ENCODE measurements around the gene RET. TPM values are rescaled to one million over a fixed set of nuclear protein-coding genes. Genes with fewer than 3 reads are reported as not detected.

The RET gene
- total RNA-seq, 1 experiment from 2014 or later = 21.4 TPM

DNA sequence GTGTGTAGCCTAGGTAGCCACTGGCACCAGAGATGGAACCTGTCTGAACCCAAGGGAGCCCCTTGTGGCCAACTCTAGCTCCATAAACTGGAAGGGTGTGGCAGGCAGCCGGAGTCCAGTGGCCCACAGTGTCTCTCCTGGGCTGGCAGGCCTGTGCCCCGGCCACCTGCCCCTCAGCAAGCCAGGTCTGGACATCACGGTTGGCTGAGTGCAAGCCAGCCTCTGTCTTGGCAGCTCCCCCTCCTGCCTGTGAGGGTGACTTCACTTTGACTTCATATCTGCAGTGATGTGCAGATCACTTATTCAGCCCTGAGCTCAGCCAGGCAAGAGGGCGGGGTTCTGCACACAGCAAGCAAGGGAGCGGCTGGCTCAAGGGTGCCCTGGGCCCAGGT, 1.3 kb upstream of the RET start:
- Mint-ChIP-seq H3K27ac (no peak overlapping the region), H3K4me1 (peaks cover 10% of the 10 kb centered on the region), H3K27me3 (ENCODE audit: low read depth) (peaks cover 35% of the 10 kb centered on the region), H3K4me3 (peak overlapping the region; percentile 64), H3K9me3 (no peaks in the 10 kb centered on the region), H3K36me3 (no peaks in the 10 kb centered on the region)
- ATAC-seq (peak; percentile 8), DNase-seq (ENCODE audit: low spot score) (peak; percentile 46)
- no peak for TF ChIP-seq FOXJ3 (CRISPR knock-in tag; IDR thresholded peaks at IDR 0.05; ENCODE audit: borderline replicate concordance)
- no peak for TF ChIP-seq NFE2L1 (CRISPR knock-in tag; IDR thresholded peaks at IDR 0.05)
- no peak for TF ChIP-seq ZNF416 (CRISPR knock-in tag; IDR thresholded peaks at IDR 0.05)
- TF ChIP-seq, protein P1, sequence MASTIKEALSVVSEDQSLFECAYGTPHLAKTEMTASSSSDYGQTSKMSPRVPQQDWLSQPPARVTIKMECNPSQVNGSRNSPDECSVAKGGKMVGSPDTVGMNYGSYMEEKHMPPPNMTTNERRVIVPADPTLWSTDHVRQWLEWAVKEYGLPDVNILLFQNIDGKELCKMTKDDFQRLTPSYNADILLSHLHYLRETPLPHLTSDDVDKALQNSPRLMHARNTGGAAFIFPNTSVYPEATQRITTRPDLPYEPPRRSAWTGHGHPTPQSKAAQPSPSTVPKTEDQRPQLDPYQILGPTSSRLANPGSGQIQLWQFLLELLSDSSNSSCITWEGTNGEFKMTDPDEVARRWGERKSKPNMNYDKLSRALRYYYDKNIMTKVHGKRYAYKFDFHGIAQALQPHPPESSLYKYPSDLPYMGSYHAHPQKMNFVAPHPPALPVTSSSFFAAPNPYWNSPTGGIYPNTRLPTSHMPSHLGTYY (CRISPR knock-in tag; IDR thresholded peaks at IDR 0.05) = no peak
- TF ChIP-seq, protein P2, sequence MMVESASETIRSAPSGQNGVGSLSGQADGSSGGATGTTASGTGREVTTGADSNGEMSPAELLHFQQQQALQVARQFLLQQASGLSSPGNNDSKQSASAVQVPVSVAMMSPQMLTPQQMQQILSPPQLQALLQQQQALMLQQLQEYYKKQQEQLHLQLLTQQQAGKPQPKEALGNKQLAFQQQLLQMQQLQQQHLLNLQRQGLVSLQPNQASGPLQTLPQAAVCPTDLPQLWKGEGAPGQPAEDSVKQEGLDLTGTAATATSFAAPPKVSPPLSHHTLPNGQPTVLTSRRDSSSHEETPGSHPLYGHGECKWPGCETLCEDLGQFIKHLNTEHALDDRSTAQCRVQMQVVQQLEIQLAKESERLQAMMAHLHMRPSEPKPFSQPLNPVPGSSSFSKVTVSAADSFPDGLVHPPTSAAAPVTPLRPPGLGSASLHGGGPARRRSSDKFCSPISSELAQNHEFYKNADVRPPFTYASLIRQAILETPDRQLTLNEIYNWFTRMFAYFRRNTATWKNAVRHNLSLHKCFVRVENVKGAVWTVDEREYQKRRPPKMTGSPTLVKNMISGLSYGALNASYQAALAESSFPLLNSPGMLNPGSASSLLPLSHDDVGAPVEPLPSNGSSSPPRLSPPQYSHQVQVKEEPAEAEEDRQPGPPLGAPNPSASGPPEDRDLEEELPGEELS (CRISPR knock-in tag; IDR thresholded peaks at IDR 0.05) = no peak
- no peak for TF ChIP-seq SMAD3 (CRISPR knock-in tag; IDR thresholded peaks at IDR 0.05; ENCODE audit: borderline replicate concordance)
- TF ChIP-seq GABPB1 (CRISPR knock-in tag; IDR thresholded peaks at IDR 0.05) = no peak
- TF ChIP-seq NR2C2 (CRISPR knock-in tag; IDR thresholded peaks at IDR 0.05) = no peak
- TF ChIP-seq, protein P3, sequence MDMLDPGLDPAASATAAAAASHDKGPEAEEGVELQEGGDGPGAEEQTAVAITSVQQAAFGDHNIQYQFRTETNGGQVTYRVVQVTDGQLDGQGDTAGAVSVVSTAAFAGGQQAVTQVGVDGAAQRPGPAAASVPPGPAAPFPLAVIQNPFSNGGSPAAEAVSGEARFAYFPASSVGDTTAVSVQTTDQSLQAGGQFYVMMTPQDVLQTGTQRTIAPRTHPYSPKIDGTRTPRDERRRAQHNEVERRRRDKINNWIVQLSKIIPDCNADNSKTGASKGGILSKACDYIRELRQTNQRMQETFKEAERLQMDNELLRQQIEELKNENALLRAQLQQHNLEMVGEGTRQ (CRISPR knock-in tag; IDR thresholded peaks at IDR 0.05) = no peak
- TF ChIP-seq, protein P4, sequence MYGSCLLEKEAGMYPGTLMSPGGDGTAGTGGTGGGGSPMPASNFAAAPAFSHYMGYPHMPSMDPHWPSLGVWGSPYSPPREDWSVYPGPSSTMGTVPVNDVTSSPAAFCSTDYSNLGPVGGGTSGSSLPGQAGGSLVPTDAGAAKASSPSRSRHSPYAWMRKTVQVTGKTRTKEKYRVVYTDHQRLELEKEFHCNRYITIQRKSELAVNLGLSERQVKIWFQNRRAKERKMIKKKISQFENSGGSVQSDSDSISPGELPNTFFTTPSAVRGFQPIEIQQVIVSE (CRISPR knock-in tag; IDR thresholded peaks at IDR 0.05; ENCODE audit: borderline replicate concordance) = no peak
- TF ChIP-seq ELF4 (CRISPR knock-in tag; IDR thresholded peaks at IDR 0.05; ENCODE audit: low read depth) = no peak
- ChIA-PET CTCF (interaction anchor here (0.7 to 3.0 kb wide), 24 partner anchors 10 to 322 kb away, joined by 3 to 29 read pairs (median 4); no protein-coding TSS in a partner anchor), POLR2A (no interaction called here)

DNA sequence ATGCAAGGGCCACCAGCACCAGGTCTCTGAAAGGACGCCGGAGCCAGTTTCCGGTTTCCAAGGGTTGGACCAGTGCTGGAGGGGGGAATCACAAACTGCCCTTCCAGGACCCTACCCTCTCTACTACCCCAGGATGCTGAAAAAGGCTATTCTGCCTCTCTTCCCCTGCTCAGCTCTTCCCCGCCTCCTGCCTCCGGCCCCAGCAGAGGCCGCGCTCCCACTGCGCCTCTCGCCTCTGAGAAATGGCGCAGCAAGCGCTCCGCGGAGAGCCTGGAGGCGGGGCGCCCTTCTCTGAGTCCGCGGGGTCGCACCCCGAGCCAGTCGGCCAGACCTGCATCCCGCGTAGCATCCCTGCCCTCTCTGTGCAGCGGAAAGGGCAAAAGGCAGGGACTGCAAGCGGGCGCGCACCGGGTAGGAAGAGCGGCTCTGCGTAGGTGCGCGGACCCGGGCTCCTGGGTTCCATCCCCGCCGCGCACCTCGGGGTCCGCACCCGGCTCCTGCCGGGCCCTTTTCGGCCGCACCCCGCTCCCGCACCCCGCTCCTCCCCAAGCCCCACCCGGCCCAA, 476 bp upstream of the RET start:
- peak; percentile 61 for DNase-seq (ENCODE audit: low spot score)
- Mint-ChIP-seq H3K4me3 (peak overlapping the region; percentile 64), H3K9me3 (no peaks in the 10 kb centered on the region), H3K27me3 (ENCODE audit: low read depth) (peaks cover 35% of the 10 kb centered on the region), H3K27ac (no peak overlapping the region), H3K4me1 (peaks cover 14% of the 10 kb centered on the region), H3K36me3 (no peaks in the 10 kb centered on the region)
- ChIA-PET CTCF (interaction anchor here (0.7 to 3.0 kb wide), 20 partner anchors 11 to 241 kb away, joined by 3 to 29 read pairs (median 4); no protein-coding TSS in a partner anchor), POLR2A (no interaction called here)
- ATAC-seq = peak; percentile 23
- TF ChIP-seq ZBTB21 (CRISPR knock-in tag; IDR thresholded peaks at IDR 0.05; ENCODE audit: borderline replicate concordance) (no peak), ZNF423 (CRISPR knock-in tag; IDR thresholded peaks at IDR 0.05) (0 out of 2 replicates have a peak, but pooled peaks have one; percentile 14), FOXJ3 (CRISPR knock-in tag; IDR thresholded peaks at IDR 0.05; ENCODE audit: borderline replicate concordance) (no peak), GTF2I (CRISPR knock-in tag; conservative IDR thresholded peaks at IDR 0.05) (no peak), RELA (CRISPR knock-in tag; IDR thresholded peaks at IDR 0.05; ENCODE audit: borderline replicate concordance) (no peak)
- TF ChIP-seq, protein P5, sequence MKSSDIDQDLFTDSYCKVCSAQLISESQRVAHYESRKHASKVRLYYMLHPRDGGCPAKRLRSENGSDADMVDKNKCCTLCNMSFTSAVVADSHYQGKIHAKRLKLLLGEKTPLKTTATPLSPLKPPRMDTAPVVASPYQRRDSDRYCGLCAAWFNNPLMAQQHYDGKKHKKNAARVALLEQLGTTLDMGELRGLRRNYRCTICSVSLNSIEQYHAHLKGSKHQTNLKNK (CRISPR knock-in tag; IDR thresholded peaks at IDR 0.05) = no peak
- TF ChIP-seq, protein P6, sequence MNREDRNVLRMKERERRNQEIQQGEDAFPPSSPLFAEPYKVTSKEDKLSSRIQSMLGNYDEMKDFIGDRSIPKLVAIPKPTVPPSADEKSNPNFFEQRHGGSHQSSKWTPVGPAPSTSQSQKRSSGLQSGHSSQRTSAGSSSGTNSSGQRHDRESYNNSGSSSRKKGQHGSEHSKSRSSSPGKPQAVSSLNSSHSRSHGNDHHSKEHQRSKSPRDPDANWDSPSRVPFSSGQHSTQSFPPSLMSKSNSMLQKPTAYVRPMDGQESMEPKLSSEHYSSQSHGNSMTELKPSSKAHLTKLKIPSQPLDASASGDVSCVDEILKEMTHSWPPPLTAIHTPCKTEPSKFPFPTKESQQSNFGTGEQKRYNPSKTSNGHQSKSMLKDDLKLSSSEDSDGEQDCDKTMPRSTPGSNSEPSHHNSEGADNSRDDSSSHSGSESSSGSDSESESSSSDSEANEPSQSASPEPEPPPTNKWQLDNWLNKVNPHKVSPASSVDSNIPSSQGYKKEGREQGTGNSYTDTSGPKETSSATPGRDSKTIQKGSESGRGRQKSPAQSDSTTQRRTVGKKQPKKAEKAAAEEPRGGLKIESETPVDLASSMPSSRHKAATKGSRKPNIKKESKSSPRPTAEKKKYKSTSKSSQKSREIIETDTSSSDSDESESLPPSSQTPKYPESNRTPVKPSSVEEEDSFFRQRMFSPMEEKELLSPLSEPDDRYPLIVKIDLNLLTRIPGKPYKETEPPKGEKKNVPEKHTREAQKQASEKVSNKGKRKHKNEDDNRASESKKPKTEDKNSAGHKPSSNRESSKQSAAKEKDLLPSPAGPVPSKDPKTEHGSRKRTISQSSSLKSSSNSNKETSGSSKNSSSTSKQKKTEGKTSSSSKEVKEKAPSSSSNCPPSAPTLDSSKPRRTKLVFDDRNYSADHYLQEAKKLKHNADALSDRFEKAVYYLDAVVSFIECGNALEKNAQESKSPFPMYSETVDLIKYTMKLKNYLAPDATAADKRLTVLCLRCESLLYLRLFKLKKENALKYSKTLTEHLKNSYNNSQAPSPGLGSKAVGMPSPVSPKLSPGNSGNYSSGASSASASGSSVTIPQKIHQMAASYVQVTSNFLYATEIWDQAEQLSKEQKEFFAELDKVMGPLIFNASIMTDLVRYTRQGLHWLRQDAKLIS (CRISPR knock-in tag; IDR thresholded peaks at IDR 0.05; ENCODE audit: borderline replicate concordance) = no peak
